Measurements from ENCODE around the gene PLET1. TPM values are rescaled to one million over a fixed set of nuclear protein-coding genes. Genes with fewer than 3 reads are reported as not detected.

PLET1 gene
- total and polyA plus RNA-seq, 2 donors (not counting 3 experiments of a cell fraction or from before 2014, with no cell fraction given): not detected

DNA sequence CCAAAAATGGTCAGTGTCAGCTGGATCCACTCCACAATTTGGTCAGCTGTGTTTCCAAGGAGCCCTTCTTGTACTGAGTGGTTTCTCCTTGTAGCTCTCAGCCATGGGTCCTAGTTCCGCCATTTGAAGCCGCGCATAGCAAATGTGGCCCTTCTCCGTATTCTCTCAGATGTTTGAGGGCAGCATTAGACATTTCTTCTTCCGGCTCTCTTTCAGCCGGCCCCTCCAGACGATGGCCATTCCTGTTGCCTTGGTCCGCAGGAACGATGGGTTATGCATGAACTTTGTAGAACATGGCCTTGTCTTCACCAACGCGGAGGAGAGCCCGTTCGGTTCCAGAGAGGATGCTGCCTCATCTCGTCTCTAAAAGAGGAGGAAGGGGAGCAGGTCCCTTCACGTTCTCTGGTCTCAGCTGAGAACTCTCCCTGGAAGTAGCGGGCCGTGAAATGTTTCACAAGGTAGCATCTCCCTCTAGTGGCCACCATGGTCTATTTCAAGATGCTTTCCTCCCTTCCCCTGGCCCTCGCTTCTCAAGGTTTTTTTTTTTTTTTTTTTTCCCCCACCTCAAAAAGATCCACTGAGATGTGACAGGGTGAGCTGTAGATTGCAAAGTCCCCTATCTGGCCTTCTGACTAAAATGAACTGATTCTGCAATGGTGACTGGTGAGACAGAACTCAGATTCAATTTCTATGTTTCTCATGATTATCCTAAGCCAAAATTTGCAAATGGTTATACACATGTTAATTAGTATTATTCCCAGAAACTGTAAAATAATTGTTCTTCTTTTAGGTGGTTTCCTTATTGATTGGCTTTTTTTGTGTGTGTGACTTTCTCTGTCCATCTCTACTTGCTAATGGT, 19.8 kb upstream of the PLET1 start:
- no peaks in the 10 kb centered on the region for H3K9me3 ChIP-seq (replicated peaks; ENCODE audit: control insufficient read depth, insufficient read depth, low read length)
- no peaks in the 10 kb centered on the region for H3K36me3 ChIP-seq (ENCODE audit: control insufficient read depth in 2 of 2, extremely low read depth in 1 of 2, insufficient read depth in 2 of 2, low read length in 2 of 2)
- H3K27me3 ChIP-seq (ENCODE audit: control insufficient read depth in 2 of 2, insufficient read depth in 2 of 2, low read length in 2 of 2): peaks cover 4 to 5% of the 10 kb centered on the region in 2 experiments
- peaks cover 6% of the 10 kb centered on the region for H3K4me1 ChIP-seq (ENCODE audit: control insufficient read depth, extremely low read depth, insufficient read depth, low read length)
- CTCF ChIA-PET: interaction anchor here (0.6 to 15.2 kb wide), 47 partner anchors 9 to 1017 kb away, joined by 3 to 540 read pairs (median 4); partner anchors contain the start of genes ALG9, BCO2, PLET1 and PTS
- H3K9ac ChIP-seq (replicated peaks; ENCODE audit: extremely low read depth, insufficient read depth, low read length): no peak overlapping the region
- DNase-seq (ENCODE audit: low read depth, low spot score) (peak; percentile 79), FAIRE-seq (peak; percentile 89)
- peak overlapping the region; percentile 33 to 39 (median 38) for H3K4me3 ChIP-seq (replicated peaks in 1 of 3; ENCODE audit: insufficient read depth in 1 of 3, low read depth in 1 of 3, low read length in 3 of 3)
- no peak for TF ChIP-seq FOS (IDR thresholded peaks at IDR 0.05; ENCODE audit: borderline replicate concordance, insufficient read depth, low read length)
- TF ChIP-seq, protein P1, sequence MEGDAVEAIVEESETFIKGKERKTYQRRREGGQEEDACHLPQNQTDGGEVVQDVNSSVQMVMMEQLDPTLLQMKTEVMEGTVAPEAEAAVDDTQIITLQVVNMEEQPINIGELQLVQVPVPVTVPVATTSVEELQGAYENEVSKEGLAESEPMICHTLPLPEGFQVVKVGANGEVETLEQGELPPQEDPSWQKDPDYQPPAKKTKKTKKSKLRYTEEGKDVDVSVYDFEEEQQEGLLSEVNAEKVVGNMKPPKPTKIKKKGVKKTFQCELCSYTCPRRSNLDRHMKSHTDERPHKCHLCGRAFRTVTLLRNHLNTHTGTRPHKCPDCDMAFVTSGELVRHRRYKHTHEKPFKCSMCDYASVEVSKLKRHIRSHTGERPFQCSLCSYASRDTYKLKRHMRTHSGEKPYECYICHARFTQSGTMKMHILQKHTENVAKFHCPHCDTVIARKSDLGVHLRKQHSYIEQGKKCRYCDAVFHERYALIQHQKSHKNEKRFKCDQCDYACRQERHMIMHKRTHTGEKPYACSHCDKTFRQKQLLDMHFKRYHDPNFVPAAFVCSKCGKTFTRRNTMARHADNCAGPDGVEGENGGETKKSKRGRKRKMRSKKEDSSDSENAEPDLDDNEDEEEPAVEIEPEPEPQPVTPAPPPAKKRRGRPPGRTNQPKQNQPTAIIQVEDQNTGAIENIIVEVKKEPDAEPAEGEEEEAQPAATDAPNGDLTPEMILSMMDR (IDR thresholded peaks at IDR 0.05; ENCODE audit: extremely low read depth in 1 of 2, insufficient read depth in 1 of 2, low read depth in 1 of 2, low read length in 2 of 2): peak; percentile 71 to 79
- no peaks in the 10 kb centered on the region for H3K9me1 ChIP-seq (replicated peaks; ENCODE audit: control insufficient read depth, extremely low read depth, insufficient read depth, low read length)
- peak overlapping the region; percentile 78 for H2AFZ ChIP-seq (ENCODE audit: low read depth, low read length)
- no peaks in the 10 kb centered on the region for H4K20me1 ChIP-seq (replicated peaks; ENCODE audit: control insufficient read depth, extremely low read depth, insufficient read depth, low read length)
- dilution Hi-C loops (cut with MboI; ENCODE audit: extremely low pct_ligation_motif_present, low sequenced_read_pairs) (no loop called here), intact Hi-C loops (cut with micrococcal nuclease) (loop anchor here (1.0 to 10.0 kb wide), 9 partner anchors 26 to 1104 kb away; partner anchors contain the start of genes ANKK1, CFAP68, FDXACB1 and PTS)
- BruUV-seq (replicated peaks): no TSS peak
- H3K79me2 ChIP-seq (ENCODE audit: control insufficient read depth, insufficient read depth, low read length): no peaks in the 10 kb centered on the region
- peak overlapping the region; percentile 78 for H3K4me2 ChIP-seq (ENCODE audit: insufficient read depth, low read length)
- no peak overlapping the region for H3K27ac ChIP-seq (ENCODE audit: insufficient read depth, low read depth, low read length)
- POLR2A ChIA-PET: interaction anchor here (1.0 to 1.3 kb wide), 2 partner anchors 59 to 113 kb away, joined by 5 to 6 read pairs; no protein-coding TSS in a partner anchor

Data from endothelial cell of umbilical vein (primary cell).